Breast epithelium (tissue), 4 donors: ENCODE results near the gene ROPN1L. TPM values are rescaled to one million over a fixed set of nuclear protein-coding genes. Genes with fewer than 3 reads are reported as not detected.

Experiments
- DNase-seq, 2 donors: peaks; one replicate each; pipeline ENCODE4 v3.0.0-alpha.2; 2019; ENCODE audit warnings: low spot score in 2 of 2
- H3K27ac ChIP-seq, 2 donors: fragments of 200-600 bp; sonication (generic) in 1 of 2; one replicate each; pipeline ENCODE4 v1.5.1; 2016 to 2019; ENCODE audit warnings: mild to moderate bottlenecking in 1 of 2
- H3K27me3 ChIP-seq, 2 donors: fragments of 200-600 bp; sonication (generic) in 1 of 2; one replicate each; pipeline versions ENCODE4 v1.5.1 to v1.6.0; 2017 to 2019; ENCODE audit warnings: control low read depth in 1 of 2, mild to moderate bottlenecking in 1 of 2
- H3K36me3 ChIP-seq: fragments of 200-600 bp; one replicate; pipeline ENCODE4 v1.5.1; 2019
- H3K4me1 ChIP-seq, 2 donors: fragments of 200-600 bp; sonication (generic); one replicate each; pipeline ENCODE4 v1.5.1; 2016 to 2019; ENCODE audit warnings: control low read depth in 1 of 2
- H3K4me3 ChIP-seq, 3 donors: fragments of 200-600 bp; sonication (generic); 1 replicate in 2 of 3; 2 replicates in 1 of 3; pipeline ENCODE4 v1.5.1; 2016 to 2019; ENCODE audit warnings: mild to moderate bottlenecking in 3 of 3, moderate library complexity in 2 of 3
- H3K9me3 ChIP-seq, 2 donors: fragments of 200-600 bp; sonication (generic) in 1 of 2; one replicate each; pipeline ENCODE4 v1.5.1; 2016 to 2019; ENCODE audit warnings: control low read depth in 1 of 2
- CTCF ChIP-seq, 3 donors: fragments of 450-650 bp; IDR thresholded peaks; one replicate each; pipeline ENCODE4 v1.5.1; 2016 to 2017; ENCODE audit warnings: antibody characterized with exemption in 3 of 3, mild to moderate bottlenecking in 3 of 3, moderate library complexity in 3 of 3
- POLR2A ChIP-seq: fragments of 450-650 bp; IDR thresholded peaks from one replicate; pipeline ENCODE4 v1.6.1; 2016; ENCODE audit warnings: antibody characterized with exemption, mild to moderate bottlenecking, moderate library complexity
- POLR2AphosphoS5 ChIP-seq, 3 donors: sonication (generic); formaldehyde crosslinking; IDR thresholded peaks; one replicate each; pipeline ENCODE4 v1.6.1; 2017; ENCODE audit warnings: antibody characterized with exemption in 3 of 3
- intact Hi-C: fragments of 100-400 bp; cut with DNase I; formaldehyde crosslinking; loops from one replicate; pipeline ENCODE4 v1.15.1; 2023; ENCODE audit warnings: low total_unique reads
- total RNA-seq, 3 donors: library from RNA; depleted of rRNA; stranded (reverse); fragments of >200 nt; gene quantifications; one replicate each; pipeline ENCODE4 v1.1.0, GENCODE V29; 2016

Gene ROPN1L
- total RNA-seq, 3 donors from 2014 or later, result 0.29 to 2.9 (median 0.48) TPM

GRCh38 chr5:10499776-10500175, 58.1 kb downstream of the ROPN1L start:
- no peak overlapping the region for H3K27ac ChIP-seq
- TF ChIP-seq POLR2A, result no peak
- no peak for TF ChIP-seq CTCF (IDR thresholded peaks at IDR 0.05)
- TF ChIP-seq POLR2AphosphoS5 (IDR thresholded peaks at IDR 0.05), result no peak
- intact Hi-C loops, result no loop called here
- H3K9me3 ChIP-seq, result peaks cover 4% of the 10 kb centered on the region in 2 donors
- DNase-seq, result no peak
- H3K4me3 ChIP-seq, result no peak overlapping the region
- H3K27me3 ChIP-seq, result no peaks in the 10 kb centered on the region
- no peaks in the 10 kb centered on the region for H3K36me3 ChIP-seq
- H3K4me1 ChIP-seq, result no peaks in the 10 kb centered on the region

DNA sequence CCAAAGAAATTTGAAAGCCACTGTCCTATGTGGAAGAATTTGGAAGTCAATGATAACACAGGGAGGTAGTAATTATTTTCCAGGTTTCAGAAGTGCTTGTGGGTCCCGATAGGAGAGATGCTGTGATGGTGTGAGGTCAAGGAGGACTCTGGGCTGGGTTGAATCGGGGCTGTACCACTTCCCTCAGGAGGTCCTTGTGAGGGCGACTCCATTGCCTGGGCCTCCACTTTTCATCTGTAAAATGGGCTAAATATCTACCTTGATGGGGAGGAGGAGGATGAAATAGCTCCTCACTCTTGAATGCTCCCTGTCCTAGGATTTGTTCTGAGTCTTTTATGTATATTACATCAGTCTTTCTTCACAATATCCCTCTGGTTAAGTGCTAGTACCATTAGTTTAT, 59.0 kb downstream of the ROPN1L start:
- intact Hi-C loops, result no loop called here
- no peak overlapping the region for H3K4me3 ChIP-seq
- no peaks in the 10 kb centered on the region for H3K27me3 ChIP-seq
- no peaks in the 10 kb centered on the region for H3K9me3 ChIP-seq
- H3K27ac ChIP-seq, result no peak overlapping the region
- DNase-seq, result no peak
- no peaks in the 10 kb centered on the region for H3K36me3 ChIP-seq
- H3K4me1 ChIP-seq, result no peaks in the 10 kb centered on the region
- no peak for TF ChIP-seq CTCF (IDR thresholded peaks at IDR 0.05)
- no peak for TF ChIP-seq POLR2A
- TF ChIP-seq POLR2AphosphoS5 (IDR thresholded peaks at IDR 0.05), result no peak

- intact Hi-C loops, result no loop called here
- no peaks in the 10 kb centered on the region for H3K4me1 ChIP-seq
- no peak for DNase-seq
- no peak overlapping the region for H3K27ac ChIP-seq
- no peak overlapping the region for H3K4me3 ChIP-seq
- no peaks in the 10 kb centered on the region for H3K9me3 ChIP-seq
- no peaks in the 10 kb centered on the region for H3K36me3 ChIP-seq
- TF ChIP-seq CTCF (IDR thresholded peaks at IDR 0.05) (no peak), POLR2A (no peak), POLR2AphosphoS5 (IDR thresholded peaks at IDR 0.05) (no peak)
- no peaks in the 10 kb centered on the region for H3K27me3 ChIP-seq
These were observed 59.9 kb downstream of the ROPN1L start for GRCh38 chr5:10501554-10502075.

DNA sequence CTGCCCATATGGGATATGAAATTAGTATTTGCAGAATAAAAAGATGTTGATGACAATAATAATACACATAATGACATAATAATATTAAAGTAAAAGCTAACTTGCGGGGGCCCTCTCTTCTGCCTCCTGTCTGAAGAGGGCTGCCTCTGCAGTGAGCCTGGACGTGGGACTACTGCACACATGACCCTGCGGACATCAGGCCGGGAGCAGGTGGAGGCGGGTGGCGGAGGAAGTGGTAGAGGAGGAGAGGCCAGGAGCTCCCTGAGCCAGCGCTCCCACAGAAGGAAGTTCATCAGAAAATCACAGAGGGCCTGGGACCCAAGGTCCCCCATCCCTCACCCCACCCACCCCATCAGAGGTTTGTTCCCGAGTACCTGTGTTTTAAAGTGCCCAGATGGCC, 60.5 kb downstream of the ROPN1L start:
- Histone ChIP-seq H3K4me3 (no peak overlapping the region), H3K4me1 (no peaks in the 10 kb centered on the region), H3K9me3 (no peaks in the 10 kb centered on the region), H3K27ac (no peak overlapping the region), H3K27me3 (no peaks in the 10 kb centered on the region), H3K36me3 (no peaks in the 10 kb centered on the region)
- intact Hi-C loops, result no loop called here
- no peak for DNase-seq
- no peak for TF ChIP-seq POLR2A
- no peak for TF ChIP-seq CTCF (IDR thresholded peaks at IDR 0.05)
- TF ChIP-seq POLR2AphosphoS5 (IDR thresholded peaks at IDR 0.05), result no peak

- H3K27ac ChIP-seq, result no peak overlapping the region
- no peaks in the 10 kb centered on the region for H3K36me3 ChIP-seq
- no peak overlapping the region for H3K4me3 ChIP-seq
- no peak for DNase-seq
- intact Hi-C loops, result no loop called here
- H3K4me1 ChIP-seq, result no peaks in the 10 kb centered on the region
- TF ChIP-seq POLR2AphosphoS5 (IDR thresholded peaks at IDR 0.05), result no peak
- no peak for TF ChIP-seq CTCF (IDR thresholded peaks at IDR 0.05)
- TF ChIP-seq POLR2A, result no peak
- H3K27me3 ChIP-seq, result no peaks in the 10 kb centered on the region
- no peaks in the 10 kb centered on the region for H3K9me3 ChIP-seq
These were observed 60.9 kb downstream of the ROPN1L start for GRCh38 chr5:10502578-10502977.
